HG03139 (cell line): ENCODE measurements around the gene TMEM62.

Experiments
- ATAC-seq: cut with Tn5 transposase; IDR thresholded peaks from one replicate; pipeline ENCODE4 v1.9.1; 2021; ENCODE audit not compliant: unreplicated experiment

Gene TMEM62

GRCh38 chr15:43226436-43227305 is 93.3 kb downstream of the TMEM62 start:
- ATAC-seq, result no peak

- ATAC-seq, result no peak
Observed at GRCh38 chr15:43229977-43230376, 96.6 kb downstream of the TMEM62 start.

- ATAC-seq, result no peak
Observed at GRCh38 chr15:43230640-43231115, 97.3 kb downstream of the TMEM62 start.

- ATAC-seq, result no peak
Observed at GRCh38 chr15:43232289-43232874, 99.0 kb downstream of the TMEM62 start.
